Measurements from ENCODE around the gene ETS1. TPM values are rescaled to one million over a fixed set of nuclear protein-coding genes. Genes with fewer than 3 reads are reported as not detected.

Gene ETS1
- total RNA-seq, 1 experiment from 2014 or later, result 29.9 TPM

DNA sequence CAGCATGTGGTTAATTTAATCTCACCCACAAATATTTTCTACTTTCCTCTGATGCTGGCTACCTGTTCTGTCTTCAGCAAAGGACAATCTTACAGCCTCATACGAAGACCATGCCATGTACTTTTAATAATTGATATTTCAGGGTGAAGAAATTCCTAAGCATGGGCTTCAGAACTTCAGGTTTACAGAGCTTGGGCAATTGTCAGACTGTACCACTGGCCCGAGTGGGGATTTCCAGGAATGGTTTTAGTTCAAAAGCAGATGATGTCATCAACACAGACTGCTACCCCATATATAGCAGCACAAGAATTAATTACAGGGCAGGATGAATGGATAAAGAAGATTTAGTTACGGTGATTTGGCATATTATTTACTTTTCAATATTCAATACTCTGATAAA, 171.8 kb downstream of the ETS1 start:
- H3K4me2 ChIP-seq (ENCODE audit: insufficient read depth, insufficient read length, low read length), result no peak overlapping the region
- H4K91ac ChIP-seq (ENCODE audit: insufficient read length, low read depth, low read length), result no peak overlapping the region
- no peak overlapping the region for H2BK15ac ChIP-seq (ENCODE audit: low read depth, low read length)
- no peak overlapping the region for H2BK12ac ChIP-seq (ENCODE audit: insufficient read length, low read depth, low read length)
- no CpG with 5 or more reads among the region's 3 CpGs for WGBS (ENCODE audit: extremely low coverage, insufficient read length, low lambda C conversion rate)
- no peak overlapping the region for H3K56ac ChIP-seq (ENCODE audit: insufficient read length, low read depth, low read length)
- no peak overlapping the region for H3K4ac ChIP-seq (ENCODE audit: low read depth, low read length)
- no peaks in the 10 kb centered on the region for H3K36me3 Mint-ChIP-seq (ENCODE audit: insufficient read depth in 1 of 3, low read depth in 3 of 3)
- no peaks in the 10 kb centered on the region for H3K23me2 ChIP-seq (ENCODE audit: insufficient read length, low read depth, low read length, poor library complexity, severe bottlenecking)
- H3K27ac Mint-ChIP-seq, result no peak overlapping the region
- no peak overlapping the region for H3K4me3 Mint-ChIP-seq
- H2AK5ac ChIP-seq (ENCODE audit: insufficient read length, low read length), result no peak overlapping the region
- H4K5ac ChIP-seq (ENCODE audit: insufficient read length, low read depth, low read length), result no peak overlapping the region
- no peak overlapping the region for H2BK5ac ChIP-seq (ENCODE audit: insufficient read length, low read length)
- TF ChIP-seq, protein P1, sequence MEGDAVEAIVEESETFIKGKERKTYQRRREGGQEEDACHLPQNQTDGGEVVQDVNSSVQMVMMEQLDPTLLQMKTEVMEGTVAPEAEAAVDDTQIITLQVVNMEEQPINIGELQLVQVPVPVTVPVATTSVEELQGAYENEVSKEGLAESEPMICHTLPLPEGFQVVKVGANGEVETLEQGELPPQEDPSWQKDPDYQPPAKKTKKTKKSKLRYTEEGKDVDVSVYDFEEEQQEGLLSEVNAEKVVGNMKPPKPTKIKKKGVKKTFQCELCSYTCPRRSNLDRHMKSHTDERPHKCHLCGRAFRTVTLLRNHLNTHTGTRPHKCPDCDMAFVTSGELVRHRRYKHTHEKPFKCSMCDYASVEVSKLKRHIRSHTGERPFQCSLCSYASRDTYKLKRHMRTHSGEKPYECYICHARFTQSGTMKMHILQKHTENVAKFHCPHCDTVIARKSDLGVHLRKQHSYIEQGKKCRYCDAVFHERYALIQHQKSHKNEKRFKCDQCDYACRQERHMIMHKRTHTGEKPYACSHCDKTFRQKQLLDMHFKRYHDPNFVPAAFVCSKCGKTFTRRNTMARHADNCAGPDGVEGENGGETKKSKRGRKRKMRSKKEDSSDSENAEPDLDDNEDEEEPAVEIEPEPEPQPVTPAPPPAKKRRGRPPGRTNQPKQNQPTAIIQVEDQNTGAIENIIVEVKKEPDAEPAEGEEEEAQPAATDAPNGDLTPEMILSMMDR (conservative IDR thresholded peaks at IDR 0.05), result no peak
- no peak overlapping the region for H2AFZ ChIP-seq (ENCODE audit: low read length)
- H4K8ac ChIP-seq (replicated peaks; ENCODE audit: insufficient read length, low read depth, low read length), result no peak overlapping the region
- H2BK20ac ChIP-seq (ENCODE audit: low read depth, low read length, poor library complexity, severe bottlenecking), result no peak overlapping the region
- H3K27me3 Mint-ChIP-seq (ENCODE audit: low read depth), result no peaks in the 10 kb centered on the region
- no peak overlapping the region for H3K9ac ChIP-seq (ENCODE audit: extremely low read depth, insufficient read length, low read length)
- no peak overlapping the region for H3K14ac ChIP-seq (ENCODE audit: insufficient read depth, low read length)
- no peak for DNase-seq
- H2BK120ac ChIP-seq (ENCODE audit: low read depth, low read length, poor library complexity, severe bottlenecking), result no peak overlapping the region
- H3K9me3 ChIP-seq (ENCODE audit: control insufficient read depth, low read depth, low read length), result no peaks in the 10 kb centered on the region
- no peak overlapping the region for H3T11ph ChIP-seq (ENCODE audit: low read length)
- no peaks in the 10 kb centered on the region for H3K4me1 Mint-ChIP-seq
- no peak overlapping the region for H3K27ac ChIP-seq (ENCODE audit: insufficient read length, low read depth, low read length)
- H3K9me3 Mint-ChIP-seq, result no peaks in the 10 kb centered on the region
- H3K18ac ChIP-seq (ENCODE audit: insufficient read length, low read depth, low read length), result no peak overlapping the region
- H3K79me1 ChIP-seq (ENCODE audit: insufficient read depth, low read depth, low read length, poor library complexity, severe bottlenecking), result no peaks in the 10 kb centered on the region
- no peaks in the 10 kb centered on the region for H3K79me2 ChIP-seq (ENCODE audit: insufficient read depth, low read length)
- no peaks in the 10 kb centered on the region for H4K20me1 ChIP-seq (ENCODE audit: control insufficient read depth, insufficient read depth, insufficient read length)
- no peaks in the 10 kb centered on the region for H3K27me3 ChIP-seq (ENCODE audit: insufficient read depth, low read length)
- no peaks in the 10 kb centered on the region for H3K4me1 ChIP-seq (ENCODE audit: insufficient read depth, low read length)
- H3K23ac ChIP-seq (ENCODE audit: insufficient read length, low read depth, low read length), result no peak overlapping the region

All from H9 (cell line).